Retinal pigment epithelial cell (primary cell): Measurements from ENCODE around the gene PAPLN.

Experiments
- DNase-seq: peaks from one replicate; pipeline ENCODE4 v3.0.0-alpha.2; 2010; ENCODE audit warnings: low read depth
- H3K4me3 ChIP-seq: 2 replicates; pipeline ENCODE4 v1.5.1; 2011; ENCODE audit warnings: mild to moderate bottlenecking, low read length, control low read depth, moderate library complexity
- CTCF ChIP-seq: conservative IDR thresholded peaks from 2 replicates; pipeline ENCODE4 v1.5.1; 2011; ENCODE audit warnings: low read depth, low read length, control low read depth, inconsistent platforms

PAPLN gene

GRCh38 chr14:73255005-73255400 is 17.7 kb downstream of the PAPLN start:
- no peak overlapping the region for H3K4me3 ChIP-seq
- no peak for TF ChIP-seq CTCF
- DNase-seq, result no peak

GRCh38 chr14:73255693-73256225 is 18.5 kb downstream of the PAPLN start:
- TF ChIP-seq CTCF, result no peak
- H3K4me3 ChIP-seq, result no peak overlapping the region
- no peak for DNase-seq

- DNase-seq, result no peak
- H3K4me3 ChIP-seq, result no peak overlapping the region
- no peak for TF ChIP-seq CTCF
Observed at GRCh38 chr14:73258076-73258475, 20.8 kb downstream of the PAPLN start.

GRCh38 chr14:73258845-73259611 is 21.7 kb downstream of the PAPLN start:
- no peak for TF ChIP-seq CTCF
- no peak overlapping the region for H3K4me3 ChIP-seq

GRCh38 chr14:73259837-73260236 is 22.5 kb downstream of the PAPLN start:
- TF ChIP-seq CTCF, result no peak
- DNase-seq, result no peak
- no peak overlapping the region for H3K4me3 ChIP-seq

More at GRCh38 chr14:73258845-73259611, 21.7 kb downstream of the PAPLN start:
- no peak for DNase-seq

GRCh38 chr14:73260574-73260973 is 23.3 kb downstream of the PAPLN start:
- no peak overlapping the region for H3K4me3 ChIP-seq
- no peak for DNase-seq
- no peak for TF ChIP-seq CTCF

- H3K4me3 ChIP-seq, result no peak overlapping the region
- TF ChIP-seq CTCF, result no peak
- no peak for DNase-seq
Observed at GRCh38 chr14:73261075-73261474, 23.8 kb downstream of the PAPLN start.
